Endothelial cell (in vitro differentiated cells): ENCODE measurements around the gene BEND5. TPM values are rescaled to one million over a fixed set of nuclear protein-coding genes. Genes with fewer than 3 reads are reported as not detected.
A peak's percentile ranks its signal among the peaks of the same experiment; 100 is the strongest.

Experiments used
- DNase-seq: peaks from one replicate; pipeline ENCODE4 v3.0.0; 2021; ENCODE audit warnings: low spot score
- H3K27ac Mint-ChIP-seq: one replicate; pipeline ENCODE4 v1.8.0; 2021; ENCODE audit warnings: mixed read lengths, inconsistent platforms; ENCODE audit not compliant: unreplicated experiment
- H3K27me3 Mint-ChIP-seq: one replicate; pipeline ENCODE4 v1.8.0; 2021; ENCODE audit warnings: mild to moderate bottlenecking, moderate library complexity, mixed read lengths, inconsistent platforms; ENCODE audit not compliant: unreplicated experiment
- H3K36me3 Mint-ChIP-seq: one replicate; pipeline ENCODE4 v1.8.0; 2021; ENCODE audit warnings: mild to moderate bottlenecking, low read depth, mixed read lengths, inconsistent platforms; ENCODE audit not compliant: unreplicated experiment
- H3K4me1 Mint-ChIP-seq: one replicate; pipeline ENCODE4 v1.8.0; 2021; ENCODE audit warnings: mild to moderate bottlenecking, mixed read lengths, inconsistent platforms; ENCODE audit not compliant: unreplicated experiment
- H3K4me3 Mint-ChIP-seq: one replicate; pipeline ENCODE4 v1.8.0; 2021; ENCODE audit warnings: mild to moderate bottlenecking, mixed read lengths, inconsistent platforms; ENCODE audit not compliant: unreplicated experiment
- H3K9me3 Mint-ChIP-seq: one replicate; pipeline ENCODE4 v1.8.0; 2021; ENCODE audit warnings: mixed read lengths, inconsistent platforms; ENCODE audit not compliant: unreplicated experiment
- CTCF ChIP-seq: fragments of 200-600 bp; sonication (generic); IDR thresholded peaks from one replicate; pipeline ENCODE4 v1.5.0; 2021; ENCODE audit warnings: antibody characterized with exemption; ENCODE audit not compliant: unreplicated experiment
- total RNA-seq: library from RNA; stranded (reverse); fragmentation: NEBNext Ultra II Directional; extraction: Animal tissue kit (Norgen Biotek cat#: 25700); gene quantifications from one replicate; pipeline ENCODE4 v1.2.1, GENCODE V29; 2021; ENCODE audit not compliant: unreplicated experiment

The BEND5 gene
- total RNA-seq, 1 donor from 2014 or later: 9.1 TPM

- H3K4me3 Mint-ChIP-seq: no peak overlapping the region
- DNase-seq: no peak
- H3K9me3 Mint-ChIP-seq: no peaks in the 10 kb centered on the region
- peaks cover 19% of the 10 kb centered on the region for H3K4me1 Mint-ChIP-seq
- no peak for TF ChIP-seq CTCF
- peaks cover 12% of the 10 kb centered on the region for H3K36me3 Mint-ChIP-seq
- no peaks in the 10 kb centered on the region for H3K27me3 Mint-ChIP-seq
- no peak overlapping the region for H3K27ac Mint-ChIP-seq
These were observed 36.1 kb downstream of the BEND5 start for GRCh38 chr1:48740621-48741020.

- H3K4me3 Mint-ChIP-seq: peak overlapping the region; percentile 13
- peaks cover 20% of the 10 kb centered on the region for H3K4me1 Mint-ChIP-seq
- H3K27ac Mint-ChIP-seq: peak overlapping the region; percentile 63
- peaks cover 24% of the 10 kb centered on the region for H3K36me3 Mint-ChIP-seq
- H3K27me3 Mint-ChIP-seq: no peaks in the 10 kb centered on the region
- no peak for TF ChIP-seq CTCF
- no peaks in the 10 kb centered on the region for H3K9me3 Mint-ChIP-seq
- no peak for DNase-seq
These were observed 37.6 kb downstream of the BEND5 start for GRCh38 chr1:48739091-48739490.

GRCh38 chr1:48738356-48738755, 38.3 kb downstream of the BEND5 start:
- no peak for TF ChIP-seq CTCF
- no peaks in the 10 kb centered on the region for H3K9me3 Mint-ChIP-seq
- peaks cover 30% of the 10 kb centered on the region for H3K36me3 Mint-ChIP-seq
- no peak overlapping the region for H3K27ac Mint-ChIP-seq
- no peak overlapping the region for H3K4me3 Mint-ChIP-seq
- H3K4me1 Mint-ChIP-seq: peaks cover 20% of the 10 kb centered on the region
- H3K27me3 Mint-ChIP-seq: no peaks in the 10 kb centered on the region
- no peak for DNase-seq

- Mint-ChIP-seq H3K4me1 (peaks cover 13% of the 10 kb centered on the region), H3K27me3 (no peaks in the 10 kb centered on the region), H3K9me3 (no peaks in the 10 kb centered on the region), H3K4me3 (peak overlapping the region; percentile 49), H3K36me3 (peaks cover 30% of the 10 kb centered on the region), H3K27ac (peak overlapping the region; percentile 30)
- DNase-seq: no peak
- no peak for TF ChIP-seq CTCF
These were observed 40.9 kb downstream of the BEND5 start for GRCh38 chr1:48735796-48736195.

GRCh38 chr1:48730164-48730910, 46.4 kb downstream of the BEND5 start:
- H3K9me3 Mint-ChIP-seq: no peaks in the 10 kb centered on the region
- no peak overlapping the region for H3K4me3 Mint-ChIP-seq
- H3K27ac Mint-ChIP-seq: no peak overlapping the region
- TF ChIP-seq CTCF: no peak
- peaks cover 17% of the 10 kb centered on the region for H3K36me3 Mint-ChIP-seq
- DNase-seq: no peak
- H3K4me1 Mint-ChIP-seq: no peaks in the 10 kb centered on the region
- peaks cover 1% of the 10 kb centered on the region for H3K27me3 Mint-ChIP-seq
